Endometrial microvascular endothelial cells (primary cell): ENCODE data around the gene UCP1. TPM values are rescaled to one million over a fixed set of nuclear protein-coding genes. Genes with fewer than 3 reads are reported as not detected.
"Not testable (repeated sequence)": the region's sequence is repeated elsewhere in the genome, so short reads cannot be mapped to it uniquely, and the experiment has no call there.

Source experiments
- in situ Hi-C: cut with HindIII; loops from 2 replicates; pipeline ENCODE4 v1.10.0; 2017; ENCODE audit warnings: low sequenced_read_pairs, low pct_unique_long_range_greater_than_20kb; ENCODE audit errors: inconsistent ontology term
- total RNA-seq: library from RNA; depleted of rRNA; stranded (reverse); fragments of >200 nt; gene quantifications from one replicate; pipeline ENCODE4 v1.2.3, GENCODE V29; 2015; ENCODE audit errors: inconsistent ontology term

UCP1 gene
- total RNA-seq, 1 donor from 2014 or later: not detected

DNA sequence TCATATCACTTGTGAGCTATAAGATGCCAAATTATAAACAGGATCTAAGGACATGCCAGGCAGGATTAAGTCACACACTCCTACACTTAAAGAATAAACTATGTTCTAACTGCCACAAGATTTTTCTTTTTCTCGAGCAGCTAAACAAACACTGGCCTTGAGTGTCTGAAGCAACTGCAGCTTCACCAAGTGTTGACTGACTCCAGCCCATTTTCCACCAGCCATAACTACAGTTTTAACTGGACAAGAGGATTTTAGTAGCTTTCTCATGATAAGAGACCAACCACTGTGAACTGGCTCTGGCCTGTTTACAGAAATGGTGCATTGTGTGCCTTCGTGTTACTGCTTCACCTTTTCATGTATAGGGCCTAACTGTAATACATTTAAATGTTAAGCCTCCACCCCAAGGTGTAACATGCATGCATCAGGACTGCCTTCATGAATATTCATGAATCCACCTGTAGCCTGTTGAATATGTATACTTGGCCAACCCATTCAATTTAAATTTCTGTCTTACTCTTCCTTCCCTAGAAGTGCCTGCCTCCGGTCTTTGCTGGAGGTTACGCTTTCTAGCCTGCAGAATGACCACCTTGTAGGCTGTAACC is 10.8 kb downstream of the UCP1 start:
- in situ Hi-C loops: no loop called here

DNA sequence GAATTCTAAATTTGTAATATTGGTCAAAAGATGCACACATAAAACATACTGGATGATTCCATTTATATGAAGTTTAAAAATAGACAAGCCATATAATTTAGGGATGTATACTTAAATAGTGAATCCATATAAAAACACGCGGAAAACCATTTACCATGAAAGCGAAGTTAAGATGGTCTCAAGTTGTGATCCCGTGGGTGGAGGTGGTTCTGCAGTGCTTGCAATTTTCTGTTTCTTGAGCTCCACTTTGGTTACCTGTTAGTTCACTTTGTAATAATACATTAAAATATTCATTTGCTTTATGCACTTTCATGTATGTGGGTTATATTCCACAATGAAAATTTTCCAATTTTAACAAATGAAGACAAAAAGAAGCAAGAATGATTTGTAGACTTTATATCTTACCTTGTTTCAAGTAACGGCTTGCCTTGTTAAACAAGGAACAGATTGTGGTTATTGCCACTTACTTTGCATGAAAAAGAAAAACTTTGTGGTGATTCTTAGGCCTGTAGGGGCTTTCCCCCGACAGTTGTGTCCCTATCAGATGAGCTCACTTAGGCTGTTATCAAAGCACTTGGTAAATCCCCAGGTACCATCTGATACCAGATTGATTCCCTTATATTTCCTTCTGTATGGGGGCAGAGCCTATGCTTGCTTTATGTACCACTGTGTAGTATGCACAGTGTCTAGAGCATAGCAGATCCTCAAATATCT is 12.2 kb downstream of the UCP1 start:
- in situ Hi-C loops: no loop called here

DNA sequence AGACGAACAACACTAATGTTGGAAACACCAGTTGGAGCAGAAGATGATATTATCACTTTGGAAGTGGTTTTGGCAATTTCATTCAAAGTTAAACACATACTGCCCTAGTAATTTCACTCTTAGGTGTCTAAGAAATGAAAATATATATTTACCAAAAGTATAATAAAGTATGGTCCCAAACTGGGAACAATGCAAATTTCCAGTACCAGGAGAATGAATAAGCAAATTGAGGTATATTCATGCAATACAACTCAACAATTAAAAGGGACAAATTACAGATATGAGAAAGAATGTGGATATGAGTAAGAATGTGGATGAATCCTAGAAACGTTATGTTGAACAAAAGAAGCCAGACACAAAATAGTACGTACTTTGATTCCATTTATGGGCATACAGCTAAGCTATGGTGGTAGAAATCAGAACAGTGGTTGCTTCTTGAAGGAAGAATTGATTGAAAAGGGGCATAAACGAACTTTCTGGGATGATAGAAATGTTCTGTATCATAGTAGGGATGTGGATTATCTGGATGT is 34.7 kb downstream of the UCP1 start:
- in situ Hi-C loops: no loop called here

DNA sequence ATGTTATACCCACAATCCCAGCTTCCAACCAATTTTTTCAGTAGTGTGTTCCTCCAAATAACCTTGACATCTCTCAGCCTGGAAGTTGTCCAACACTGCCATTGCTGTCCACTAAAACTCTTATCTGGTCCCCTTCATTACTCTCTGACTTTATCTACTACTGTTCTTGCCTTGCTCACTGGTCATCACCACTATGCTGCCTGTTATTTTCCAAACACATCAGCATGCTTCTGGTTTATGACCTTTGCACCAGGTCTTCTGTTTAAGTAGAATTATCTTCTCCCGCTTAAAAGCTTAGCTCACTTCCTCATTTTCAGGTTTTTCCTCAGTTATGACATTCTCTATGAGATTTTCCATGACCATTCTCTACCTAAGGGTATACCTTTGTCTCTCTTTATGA is 39.3 kb downstream of the UCP1 start:
- in situ Hi-C loops: no loop called here

DNA sequence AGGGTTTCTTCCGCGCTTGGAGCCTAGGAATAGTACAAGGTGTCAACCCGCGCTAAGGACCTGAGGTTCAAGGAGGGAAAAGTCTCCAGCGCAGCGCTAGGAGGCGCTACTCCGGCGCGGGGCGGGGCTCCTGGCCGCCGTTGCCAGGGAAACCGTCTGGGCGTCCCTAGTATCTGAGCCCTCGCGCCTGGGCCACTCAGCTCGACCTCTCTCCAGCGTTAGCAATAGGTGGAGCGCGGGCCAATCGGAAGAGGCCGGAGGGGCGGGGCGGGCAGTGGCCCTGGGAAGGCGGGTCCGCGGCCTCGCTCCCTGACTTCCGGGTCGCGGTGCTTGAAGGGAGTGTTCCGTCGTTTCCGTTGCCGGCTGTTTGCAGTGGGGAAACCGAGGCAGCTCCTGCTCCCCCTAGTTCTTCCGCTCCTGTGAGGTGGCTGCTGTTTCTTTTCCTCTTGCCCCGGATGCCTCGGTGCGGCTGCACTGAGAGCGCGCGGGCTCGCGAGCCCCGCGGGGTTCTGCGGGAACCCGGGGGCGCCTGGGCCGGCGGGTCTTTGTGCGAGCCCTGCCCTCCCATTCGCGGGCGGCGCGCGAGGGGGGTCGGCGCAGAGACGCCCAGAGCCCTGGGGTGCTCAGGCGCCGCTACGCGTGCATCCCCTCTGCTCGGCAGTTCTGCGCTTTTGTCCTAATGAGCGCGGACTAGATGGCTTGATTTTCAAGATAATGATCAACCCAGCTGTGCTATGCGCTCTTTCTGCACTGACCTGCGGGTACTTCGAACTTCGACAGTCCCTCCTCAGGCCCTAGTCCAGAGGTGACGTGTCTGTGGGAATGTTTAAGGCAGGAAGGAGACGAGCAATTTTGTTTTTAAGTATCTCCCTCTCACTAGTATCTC is 44.7 kb downstream of the UCP1 start, which contains the start of gene ELMOD2:
Gene ELMOD2 (plus strand): TSS at position 312 of the 886 bp plus-strand sequence. CDS start 1,261 bp downstream, outside the sequence.
- in situ Hi-C loops: no loop called here

DNA sequence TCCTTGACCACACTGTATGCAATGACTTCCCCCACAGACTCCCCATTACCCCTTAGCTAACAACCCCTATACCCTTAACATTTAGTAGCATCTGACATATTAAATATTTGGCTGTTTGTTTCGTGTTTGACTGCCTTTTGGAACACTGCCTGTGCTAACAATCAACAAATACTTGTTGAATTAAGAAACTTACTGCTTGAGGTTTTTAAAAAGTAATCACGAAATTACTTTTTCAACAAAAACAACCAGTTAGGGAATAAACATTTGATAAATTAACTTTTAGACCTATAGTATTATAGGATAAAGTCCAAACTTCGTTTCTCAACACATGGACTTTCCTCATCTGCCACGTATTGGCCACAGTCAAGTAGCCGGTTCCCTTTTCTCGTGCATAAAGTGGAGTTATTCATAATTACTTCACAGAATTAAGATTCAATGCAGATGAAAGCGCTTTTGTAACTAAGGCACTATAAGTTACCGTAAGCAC is 45.3 kb downstream of the UCP1 start:
- in situ Hi-C loops: no loop called here

DNA sequence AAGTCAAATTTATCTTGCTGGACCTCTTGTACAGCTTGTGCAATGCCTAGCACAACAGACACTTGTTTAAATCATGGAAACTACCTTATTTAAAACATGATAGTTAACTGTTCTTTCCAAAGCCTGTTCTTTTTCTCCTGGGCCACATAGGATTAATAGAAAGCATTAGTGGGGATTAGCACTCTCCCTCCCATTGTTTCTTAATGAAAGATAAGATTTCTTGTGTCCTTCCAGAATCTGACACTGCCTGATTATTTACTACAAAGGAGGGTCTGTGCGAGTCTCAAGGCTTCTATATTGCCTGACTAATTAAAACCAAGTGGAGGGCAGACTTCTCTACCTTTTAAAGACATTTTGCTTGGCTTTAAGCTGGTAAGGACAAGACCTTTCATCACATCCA is 53.3 kb downstream of the UCP1 start:
- in situ Hi-C loops: no loop called here

DNA sequence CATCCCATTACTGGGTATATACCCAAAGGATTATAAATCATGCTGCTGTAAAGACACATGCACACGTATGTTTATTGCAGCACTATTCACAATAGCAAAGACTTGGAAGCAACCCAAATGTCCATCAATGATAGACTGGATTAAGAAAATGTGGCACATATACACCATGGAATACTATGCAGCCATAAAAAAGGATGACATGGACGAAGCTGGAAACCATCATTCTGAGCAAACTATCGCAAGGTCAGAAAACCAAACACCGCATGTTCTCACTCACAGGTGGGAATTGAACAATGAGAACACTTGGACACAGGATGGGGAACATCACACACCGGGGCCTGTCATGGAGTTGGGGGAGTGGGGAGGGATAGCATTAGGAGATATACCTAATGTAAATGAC is 55.0 kb downstream of the UCP1 start:
- in situ Hi-C loops: not testable (repeated sequence)

Other genes with a start within 250 kb of the UCP1 start
- gene SCOC, start 195.3 kb downstream of the UCP1 start, total RNA-seq: 54.2 TPM
- 0.37 TPM for gene CLGN, start 141.3 kb downstream of the UCP1 start, total RNA-seq
- gene MGAT4D, start 70.7 kb downstream of the UCP1 start, total RNA-seq: not detected
- gene ELMOD2, start 44.8 kb downstream of the UCP1 start, total RNA-seq: 10.7 TPM
- 35.3 TPM for gene TBC1D9, start 187.4 kb upstream of the UCP1 start, total RNA-seq